ENCODE results near the gene MBTPS2.

DNA sequence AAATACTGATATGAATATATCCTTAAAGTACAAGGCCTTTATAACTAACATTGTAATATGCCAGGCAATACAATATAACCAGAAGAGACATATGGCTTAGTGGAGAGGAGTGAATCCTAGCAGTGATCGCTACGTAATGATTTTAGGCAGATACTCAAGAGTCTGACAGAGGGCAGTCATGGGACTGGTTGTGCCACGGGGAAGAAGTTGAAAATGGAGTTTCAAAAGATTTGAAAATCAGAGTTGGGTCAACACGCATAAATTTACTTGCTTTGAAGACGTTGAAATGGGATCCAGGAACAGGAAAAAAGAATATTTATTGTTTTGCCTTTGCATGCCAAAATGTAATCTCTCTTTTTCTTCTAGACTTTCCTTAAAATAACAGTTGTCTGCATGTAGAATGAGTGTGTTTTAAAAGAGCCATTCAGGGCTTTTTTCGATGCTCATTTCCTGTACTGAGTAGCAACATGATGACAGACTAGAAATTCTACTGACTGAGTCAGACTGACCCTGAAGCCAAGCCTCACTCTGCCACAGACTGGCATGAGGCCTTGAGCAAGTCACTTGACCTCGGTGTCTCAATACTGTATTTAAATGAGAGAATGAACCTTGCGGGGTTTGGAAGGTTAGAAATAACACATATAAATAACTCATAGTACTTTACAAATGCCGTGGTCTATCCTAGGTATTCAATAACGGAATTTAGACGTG is 93.0 kb downstream of the MBTPS2 start:
- TF ChIP-seq CTCF (tag by site-specific recombination; IDR thresholded peaks at IDR 0.05): no peak
- TF ChIP-seq, protein P1, sequence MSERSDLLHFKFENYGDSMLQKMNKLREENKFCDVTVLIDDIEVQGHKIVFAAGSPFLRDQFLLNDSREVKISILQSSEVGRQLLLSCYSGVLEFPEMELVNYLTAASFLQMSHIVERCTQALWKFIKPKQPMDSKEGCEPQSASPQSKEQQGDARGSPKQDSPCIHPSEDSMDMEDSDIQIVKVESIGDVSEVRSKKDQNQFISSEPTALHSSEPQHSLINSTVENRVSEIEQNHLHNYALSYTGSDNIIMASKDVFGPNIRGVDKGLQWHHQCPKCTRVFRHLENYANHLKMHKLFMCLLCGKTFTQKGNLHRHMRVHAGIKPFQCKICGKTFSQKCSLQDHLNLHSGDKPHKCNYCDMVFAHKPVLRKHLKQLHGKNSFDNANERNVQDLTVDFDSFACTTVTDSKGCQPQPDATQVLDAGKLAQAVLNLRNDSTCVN (tag by site-specific recombination; optimal IDR thresholded peaks at IDR 0.05): no peak
